Measurements from ENCODE around the gene HCFC1R1.

GRCh38 chr16:3051009-3051408 is 27.3 kb upstream of the HCFC1R1 start:
- TF ChIP-seq CTCF (IDR thresholded peaks at IDR 0.05) (no peak), POLR2A (IDR thresholded peaks at IDR 0.05) (no peak)
